ENCODE results near the gene ACER2. TPM values are rescaled to one million over a fixed set of nuclear protein-coding genes. Genes with fewer than 3 reads are reported as not detected.

ACER2 gene
- total and polyA plus RNA-seq, 2 of the 8 experiments (the other 6 are each of a cell fraction or from before 2014, with no cell fraction given): 7.4 to 8.8 TPM

- no peaks in the 10 kb centered on the region for H3K27me3 ChIP-seq (replicated peaks in 1 of 4; ENCODE audit: control insufficient read depth in 3 of 4, extremely low read depth in 1 of 4, insufficient read depth in 3 of 4, low read length in 3 of 4)
- no peak overlapping the region for H4K5ac ChIP-seq (ENCODE audit: insufficient read length, low read depth, low read length)
- no peak overlapping the region for H2BK12ac ChIP-seq (ENCODE audit: low read depth, low read length)
- no peaks in the 10 kb centered on the region for H3K9me3 ChIP-seq (ENCODE audit: insufficient read depth in 2 of 2, low read depth in 1 of 2, low read length in 1 of 2)
- H3K23me2 ChIP-seq (ENCODE audit: low read depth, low read length): no peaks in the 10 kb centered on the region
- FAIRE-seq (no peak), DNase-seq (ENCODE audit: low read depth in 1 of 2, low spot score in 2 of 2) (no peak)
- peaks cover 0 to 8% (median 2%) of the 10 kb centered on the region in 4 experiments; a peak in 2 of 8 replicates for H3K36me3 ChIP-seq (ENCODE audit: control insufficient read depth in 2 of 4, insufficient read depth in 4 of 4, low read length in 3 of 4)
- no peak overlapping the region for H4K8ac ChIP-seq (ENCODE audit: extremely low read depth, insufficient read depth, low read length)
- no peak overlapping the region for H2AFZ ChIP-seq (ENCODE audit: low read length)
- no peak overlapping the region for H3K23ac ChIP-seq (ENCODE audit: insufficient read length)
- no peaks in the 10 kb centered on the region for H4K20me1 ChIP-seq (replicated peaks in 1 of 2; ENCODE audit: control insufficient read depth in 1 of 2, insufficient read depth in 2 of 2, low read length in 2 of 2)
- POLR2A ChIA-PET (ENCODE audit: partially characterized antibody): interaction anchor here (0.6 to 8.7 kb wide), 5 partner anchors 10 to 282 kb away, joined by 3 to 83 read pairs (median 4); partner anchors contain the start of gene RPS6
- H3K79me2 ChIP-seq (ENCODE audit: control insufficient read depth in 1 of 2, insufficient read depth in 2 of 2, low read length in 2 of 2): no peaks in the 10 kb centered on the region
- H3K79me1 ChIP-seq (ENCODE audit: low read depth, low read length): no peaks in the 10 kb centered on the region
- 78% methylated on average over 3 of the region's 3 CpGs; no CpG with 5 or more reads in 1 of the 2 experiments for WGBS, 2 experiments (ENCODE audit: extremely low coverage in 1 of 2, insufficient coverage in 1 of 2, insufficient read length in 1 of 2, insufficient replicate concordance in 2 of 2, low coverage in 1 of 2, low lambda C conversion rate in 2 of 2, missing lambda C conversion rate in 1 of 2)
- H2BK120ac ChIP-seq (replicated peaks; ENCODE audit: low read depth, low read length): no peak overlapping the region
- H3K18ac ChIP-seq (ENCODE audit: extremely low read depth, low read length): no peak overlapping the region; the same call in 1 of the 2 replicates
- no peak overlapping the region for H3K4me3 ChIP-seq (ENCODE audit: extremely low read depth in 1 of 4, insufficient read depth in 2 of 4, low read depth in 3 of 4, low read length in 4 of 4)
- H3K27ac ChIP-seq (ENCODE audit: low read depth, low read length): no peak overlapping the region
- H4K91ac ChIP-seq (replicated peaks; ENCODE audit: insufficient read length, low read length): no peak overlapping the region
- no peak overlapping the region for H3K9ac ChIP-seq (replicated peaks in 1 of 4; ENCODE audit: extremely low read depth in 1 of 4, low read depth in 3 of 4, low read length in 3 of 4)
- H3K4me1 ChIP-seq (replicated peaks in 1 of 4; ENCODE audit: control insufficient read depth in 3 of 4, insufficient read depth in 4 of 4, low read length in 3 of 4): peaks cover 0 to 7% (median 5%) of the 10 kb centered on the region in 4 experiments; a peak in 2 of 7 replicates
- no peak overlapping the region for H3K56ac ChIP-seq (replicated peaks; ENCODE audit: insufficient read length, low read depth, low read length)
- CTCF ChIA-PET (ENCODE audit: partially characterized antibody): interaction anchor here (1.0 to 3.5 kb wide), 14 partner anchors 9 to 371 kb away, joined by 3 to 16 read pairs (median 5); no protein-coding TSS in a partner anchor
- no peak overlapping the region for H2BK20ac ChIP-seq (ENCODE audit: low read length)
- no peak overlapping the region for H2BK5ac ChIP-seq (ENCODE audit: low read depth, low read length)
- no peak overlapping the region for H3K4ac ChIP-seq (replicated peaks; ENCODE audit: insufficient read length, low read depth, low read length)
- H3K14ac ChIP-seq (ENCODE audit: insufficient read length): no peak overlapping the region
- no peak overlapping the region for H2AK5ac ChIP-seq (ENCODE audit: low read depth, low read length)
- H3K4me2 ChIP-seq (ENCODE audit: insufficient read depth in 1 of 2, low read depth in 2 of 2, low read length in 2 of 2): no peak overlapping the region
- no peak overlapping the region for H2BK15ac ChIP-seq (ENCODE audit: low read length)
- no peak for TF ChIP-seq JUN (IDR thresholded peaks at IDR 0.05; ENCODE audit: low read depth, low read length)
- no peak for TF ChIP-seq NANOG (IDR thresholded peaks at IDR 0.05; ENCODE audit: insufficient read depth, low read depth, low read length, poor library complexity, severe bottlenecking)
- TF ChIP-seq TEAD4 (IDR thresholded peaks at IDR 0.05; ENCODE audit: low read depth, low read length): no peak
- TF ChIP-seq KDM1A (IDR thresholded peaks at IDR 0.05; ENCODE audit: borderline replicate concordance, low read length): no peak
- TF ChIP-seq, protein P1, sequence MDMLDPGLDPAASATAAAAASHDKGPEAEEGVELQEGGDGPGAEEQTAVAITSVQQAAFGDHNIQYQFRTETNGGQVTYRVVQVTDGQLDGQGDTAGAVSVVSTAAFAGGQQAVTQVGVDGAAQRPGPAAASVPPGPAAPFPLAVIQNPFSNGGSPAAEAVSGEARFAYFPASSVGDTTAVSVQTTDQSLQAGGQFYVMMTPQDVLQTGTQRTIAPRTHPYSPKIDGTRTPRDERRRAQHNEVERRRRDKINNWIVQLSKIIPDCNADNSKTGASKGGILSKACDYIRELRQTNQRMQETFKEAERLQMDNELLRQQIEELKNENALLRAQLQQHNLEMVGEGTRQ (IDR thresholded peaks at IDR 0.05; ENCODE audit: low read length): no peak
Measured at GRCh38 chr9:19456426-19456825, 47.6 kb downstream of the ACER2 start.

All from H1 (cell line).